ENCODE results near the gene LRRC55. TPM values are rescaled to one million over a fixed set of nuclear protein-coding genes. Genes with fewer than 3 reads are reported as not detected.

Gene LRRC55
- total and polyA plus RNA-seq, 2 donors (not counting 3 experiments of a cell fraction or from before 2014, with no cell fraction given), result not detected

GRCh38 chr11:57192316-57192715 is 10.6 kb downstream of the LRRC55 start:
- CTCF ChIA-PET, result no interaction called here

More at GRCh38 chr11:57192316-57192715, 10.6 kb downstream of the LRRC55 start:
- no peaks in the 10 kb centered on the region for H3K9me1 ChIP-seq (replicated peaks; ENCODE audit: control insufficient read depth, extremely low read depth, insufficient read depth, low read length)
- H3K79me2 ChIP-seq (ENCODE audit: control insufficient read depth, insufficient read depth, low read length), result no peaks in the 10 kb centered on the region
- intact Hi-C loops (cut with micrococcal nuclease), result no loop called here
- no peaks in the 10 kb centered on the region for H4K20me1 ChIP-seq (replicated peaks; ENCODE audit: control insufficient read depth, extremely low read depth, insufficient read depth, low read length)
- no peaks in the 10 kb centered on the region for H3K9me3 ChIP-seq (replicated peaks; ENCODE audit: control insufficient read depth, insufficient read depth, low read length)
- no peak overlapping the region for H3K9ac ChIP-seq (replicated peaks; ENCODE audit: extremely low read depth, insufficient read depth, low read length)
- dilution Hi-C loops (cut with MboI; ENCODE audit: extremely low pct_ligation_motif_present, low sequenced_read_pairs), result no loop called here
- no peak overlapping the region for H3K27ac ChIP-seq (ENCODE audit: insufficient read depth, low read depth, low read length)
- H3K36me3 ChIP-seq (ENCODE audit: control insufficient read depth in 2 of 2, extremely low read depth in 1 of 2, insufficient read depth in 2 of 2, low read length in 2 of 2), result no peaks in the 10 kb centered on the region
- TF ChIP-seq MYC (IDR thresholded peaks at IDR 0.05; ENCODE audit: low read depth, low read length) (no peak), JUN (IDR thresholded peaks at IDR 0.05; ENCODE audit: borderline replicate concordance, insufficient read depth, insufficient read length, low read depth) (no peak), POLR2A (IDR thresholded peaks at IDR 0.05; ENCODE audit: low read depth, low read length) (no peak), POLR2AphosphoS5 (IDR thresholded peaks at IDR 0.05; ENCODE audit: insufficient read depth, low read depth, low read length) (no peak), EZH2 (IDR thresholded peaks at IDR 0.05; ENCODE audit: borderline replicate concordance, low read depth, low read length, severe bottlenecking) (no peak), FOS (IDR thresholded peaks at IDR 0.05; ENCODE audit: borderline replicate concordance, insufficient read depth, low read length) (no peak), CTCF (IDR thresholded peaks at IDR 0.05; ENCODE audit: extremely low read depth in 1 of 2, insufficient read depth in 1 of 2, low read depth in 1 of 2, low read length in 2 of 2) (no peak), GATA2 (IDR thresholded peaks at IDR 0.05; ENCODE audit: insufficient read depth, insufficient read length, low read depth, low read length) (no peak)
- TF ChIP-seq, protein P1, sequence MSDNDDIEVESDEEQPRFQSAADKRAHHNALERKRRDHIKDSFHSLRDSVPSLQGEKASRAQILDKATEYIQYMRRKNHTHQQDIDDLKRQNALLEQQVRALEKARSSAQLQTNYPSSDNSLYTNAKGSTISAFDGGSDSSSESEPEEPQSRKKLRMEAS (IDR thresholded peaks at IDR 0.05; ENCODE audit: insufficient read depth, insufficient read length), result no peak
- H3K4me2 ChIP-seq (ENCODE audit: insufficient read depth, low read length), result no peak overlapping the region
- H2AFZ ChIP-seq (ENCODE audit: low read depth, low read length), result no peak overlapping the region
- H3K27me3 ChIP-seq (ENCODE audit: control insufficient read depth in 2 of 2, insufficient read depth in 2 of 2, low read length in 2 of 2), result peaks cover 2 to 4% of the 10 kb centered on the region in 2 experiments
- FAIRE-seq, result no peak
- no peak overlapping the region for H3K4me3 ChIP-seq (replicated peaks in 1 of 3; ENCODE audit: insufficient read depth in 1 of 3, low read depth in 1 of 3, low read length in 3 of 3)
- POLR2A ChIA-PET, result no interaction called here
- peaks cover 7% of the 10 kb centered on the region for H3K4me1 ChIP-seq (ENCODE audit: control insufficient read depth, extremely low read depth, insufficient read depth, low read length)
- DNase-seq (ENCODE audit: low read depth, low spot score), result no peak
- no TSS peak for BruUV-seq (replicated peaks)

Measured in endothelial cell of umbilical vein (primary cell).